ENCODE measurements around the gene PRKACG. TPM values are rescaled to one million over a fixed set of nuclear protein-coding genes. Genes with fewer than 3 reads are reported as not detected.

PRKACG gene
- total and polyA plus RNA-seq, 7 experiments from 2014 or later, result not detected

Other genes with a start within 250 kb of the PRKACG start
- 10 to 100 TPM; 16.7 to 28.3 (median 19.1) TPM for gene FXN, start 21.6 kb upstream of the PRKACG start, total RNA-seq
- 10 to 100 TPM; 56.7 to 84.7 TPM for gene FXN, start 21.6 kb upstream of the PRKACG start, polyA plus RNA-seq
- gene TJP2, start 160.2 kb upstream of the PRKACG start, total RNA-seq, result 10 to 100 TPM; 10.5 to 27.3 (median 23.0) TPM
- 10 to 100 TPM in 1 of 2 donors, 1 to 10 TPM in 1; 1.6 to 10.3 TPM for gene TJP2, start 160.2 kb upstream of the PRKACG start, polyA plus RNA-seq

All from naive thymus-derived CD4-positive, alpha-beta T cell (primary cell).